HPDE6-E6E7 (cell line): ENCODE data around the gene VDAC2.
A peak's percentile ranks its signal among the peaks of the same experiment; 100 is the strongest.

Source experiments
- DNase-seq: peaks from one replicate; pipeline ENCODE4 v3.0.0; 2011; ENCODE audit warnings: missing footprints; ENCODE audit errors: extremely low spot score

Gene VDAC2

DNA sequence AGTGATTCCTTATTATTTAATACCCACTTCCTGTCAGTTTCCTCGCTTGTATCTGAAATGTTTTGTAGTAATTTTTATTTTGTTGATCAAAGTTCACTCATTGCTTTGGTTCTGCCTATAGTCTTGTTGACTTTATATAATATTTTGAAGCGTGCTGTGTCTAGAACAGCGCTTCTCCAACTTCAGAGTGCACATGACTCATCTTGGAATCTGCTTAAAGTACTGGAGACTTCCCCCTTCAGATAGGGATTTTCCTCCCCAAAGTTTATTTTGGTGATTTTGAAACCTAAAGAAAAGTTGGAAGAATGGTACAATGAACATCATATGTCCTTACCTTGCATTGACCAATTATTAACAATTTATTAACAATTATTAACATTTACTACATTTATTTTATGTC is 19.4 kb downstream of the VDAC2 start:
- no peak for DNase-seq

DNA sequence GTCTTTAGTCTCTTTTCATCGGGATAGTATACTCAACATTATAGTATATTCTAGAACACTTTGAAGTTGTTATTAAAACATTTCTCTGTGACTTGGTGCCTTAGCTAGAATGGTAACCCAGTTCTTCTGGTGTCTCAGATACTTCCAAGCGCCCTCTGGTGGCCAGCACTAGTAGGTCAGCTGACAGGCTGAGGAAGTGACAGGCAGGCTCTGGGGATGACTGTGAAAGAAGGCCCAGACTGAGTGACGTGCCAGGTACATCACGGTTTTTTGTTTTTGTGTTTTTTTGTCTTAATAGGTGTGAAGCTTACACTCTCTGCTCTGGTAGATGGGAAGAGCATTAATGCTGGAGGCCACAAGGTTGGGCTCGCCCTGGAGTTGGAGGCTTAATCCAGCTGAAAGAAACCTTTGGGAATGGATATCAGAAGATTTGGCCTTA is 20.0 kb downstream of the VDAC2 start:
- peak; percentile 71 for DNase-seq

DNA sequence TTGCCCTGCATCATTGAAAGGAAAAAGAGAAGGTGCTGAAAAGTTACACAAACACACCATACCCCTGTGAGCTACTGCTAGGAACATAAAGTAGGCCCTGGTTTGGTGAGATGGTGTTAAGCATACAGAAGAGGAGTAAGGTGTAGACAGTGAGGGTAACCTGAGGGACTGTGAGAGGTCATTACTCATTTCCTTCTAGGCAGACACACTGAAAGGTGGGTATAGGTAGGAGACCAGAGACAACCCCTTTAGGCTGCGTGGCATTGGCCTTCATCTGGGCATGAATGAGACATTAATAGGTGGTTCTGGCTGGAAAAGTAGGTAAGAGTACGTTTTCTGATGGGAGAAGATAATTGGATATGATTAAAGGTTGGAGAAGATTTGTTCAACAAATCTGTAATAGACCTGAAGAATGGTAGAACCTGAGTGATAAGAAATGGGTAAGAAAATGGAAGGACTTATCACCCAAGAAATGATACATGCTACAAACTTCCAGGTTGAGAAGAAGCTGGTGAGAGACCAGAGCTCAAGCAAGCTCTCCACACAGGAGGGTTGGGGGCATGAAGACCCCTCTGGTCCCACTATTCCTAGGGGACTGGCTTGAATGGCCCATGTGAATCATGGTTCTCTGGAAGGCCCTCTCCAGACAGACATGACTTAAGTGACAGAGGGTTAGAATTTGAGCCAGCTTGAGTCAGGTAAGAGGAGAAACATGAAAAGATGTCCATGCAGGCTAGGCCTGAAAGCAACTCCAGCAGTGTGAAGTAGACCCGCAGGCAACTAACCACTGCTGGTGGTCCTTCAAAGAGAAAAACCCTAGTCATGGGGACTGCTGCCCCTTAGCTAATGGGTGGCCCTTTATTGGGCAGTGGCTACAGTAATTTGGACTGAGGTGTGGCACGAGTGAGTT is 21.3 kb downstream of the VDAC2 start:
- DNase-seq = no peak

DNA sequence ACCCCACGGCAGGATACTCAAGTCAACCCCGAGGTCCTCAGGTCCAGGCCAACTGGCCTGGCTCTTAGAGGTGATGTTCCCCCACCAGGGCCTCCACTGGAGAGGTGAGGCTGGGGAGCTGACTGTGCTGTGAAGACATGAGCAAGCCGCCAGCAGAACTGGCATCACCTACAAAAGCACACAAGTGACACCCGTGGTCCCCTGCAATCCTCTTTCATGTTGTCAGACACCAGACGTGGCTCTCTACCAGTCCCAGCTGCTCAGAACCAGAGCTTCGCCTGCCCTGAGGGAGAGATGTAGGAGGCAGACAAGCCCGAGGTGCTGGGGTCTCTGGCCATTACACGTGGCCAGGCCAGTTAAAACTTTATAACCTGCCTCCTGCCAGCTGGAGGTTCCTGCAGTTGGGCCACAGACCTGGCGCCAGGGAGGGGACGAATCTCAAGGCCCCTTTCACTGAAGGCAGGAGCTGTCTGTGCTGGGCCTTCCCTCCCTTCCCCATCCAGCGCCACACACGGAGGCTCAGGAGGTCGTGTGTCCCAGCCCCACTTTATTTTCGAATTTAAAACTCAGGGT is 22.9 kb downstream of the VDAC2 start:
- no peak for DNase-seq

DNA sequence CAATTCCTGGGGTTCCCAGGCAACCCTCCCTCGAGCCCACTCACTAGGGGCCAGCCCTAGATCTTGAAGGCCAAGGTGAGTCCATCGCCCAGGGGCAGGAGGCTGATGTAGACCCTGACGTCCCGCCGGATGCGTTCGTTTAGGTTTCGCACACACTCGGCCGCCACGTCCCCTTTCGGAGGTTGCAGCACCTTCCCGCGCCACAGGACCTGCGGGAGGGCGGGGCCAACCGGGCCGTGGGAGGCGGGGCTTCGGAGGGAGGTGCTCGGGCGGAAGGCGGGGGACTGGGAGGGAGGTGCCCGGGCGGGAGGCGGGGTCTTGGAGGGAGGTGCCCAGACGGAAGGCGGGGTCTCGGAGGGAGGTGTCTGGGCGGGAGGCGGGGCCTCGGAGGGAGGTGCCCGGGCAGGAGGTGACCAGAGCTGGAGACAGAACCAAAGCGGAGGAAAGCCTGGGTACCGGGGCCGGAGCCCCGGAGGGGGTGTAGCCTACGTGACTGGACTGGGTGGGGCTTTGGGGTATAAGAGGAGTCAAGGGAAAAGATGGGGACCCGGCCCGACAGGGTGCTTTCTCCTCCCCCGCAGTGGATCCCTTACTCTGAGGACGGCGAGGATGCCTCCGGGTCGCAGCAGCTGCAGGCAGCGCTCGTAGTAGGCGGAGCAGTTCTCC is 23.6 kb downstream of the VDAC2 start:
- peak; percentile 86 for DNase-seq

DNA sequence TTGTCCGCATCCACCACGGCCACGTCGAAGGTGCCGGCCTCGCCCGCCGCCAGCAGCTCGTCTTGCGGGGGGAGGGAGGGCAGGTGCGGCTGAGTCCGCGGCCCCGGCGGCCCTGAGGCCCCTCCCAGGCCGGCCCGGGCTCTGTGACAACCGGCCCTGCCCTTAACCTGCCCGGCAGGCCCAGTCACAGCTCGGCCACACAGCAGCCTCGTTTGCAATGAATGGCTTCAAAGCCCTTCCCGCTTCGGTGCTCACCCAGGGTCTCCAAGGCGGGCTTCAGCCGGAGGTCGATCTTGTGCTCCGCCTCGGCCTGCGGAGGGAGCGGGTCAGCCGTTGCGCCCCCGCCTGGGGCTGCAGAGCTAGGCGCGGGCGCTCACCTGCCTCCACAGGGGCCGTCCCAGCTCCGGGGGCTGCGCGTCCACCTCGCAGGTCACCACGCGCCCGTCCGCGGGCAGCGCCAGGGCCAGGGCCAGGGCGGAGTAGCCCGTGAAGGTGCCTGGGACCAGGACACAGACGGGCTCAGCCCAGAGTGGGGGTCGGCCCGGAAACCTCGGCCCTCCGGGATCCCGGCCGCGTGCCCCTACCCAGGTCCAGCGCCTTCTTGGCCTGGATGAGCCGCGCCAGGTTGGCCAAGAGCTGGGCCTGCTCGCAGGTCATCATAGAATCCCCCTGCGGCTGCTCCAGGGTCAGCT is 24.2 kb downstream of the VDAC2 start:
- peak; percentile 64 for DNase-seq

DNA sequence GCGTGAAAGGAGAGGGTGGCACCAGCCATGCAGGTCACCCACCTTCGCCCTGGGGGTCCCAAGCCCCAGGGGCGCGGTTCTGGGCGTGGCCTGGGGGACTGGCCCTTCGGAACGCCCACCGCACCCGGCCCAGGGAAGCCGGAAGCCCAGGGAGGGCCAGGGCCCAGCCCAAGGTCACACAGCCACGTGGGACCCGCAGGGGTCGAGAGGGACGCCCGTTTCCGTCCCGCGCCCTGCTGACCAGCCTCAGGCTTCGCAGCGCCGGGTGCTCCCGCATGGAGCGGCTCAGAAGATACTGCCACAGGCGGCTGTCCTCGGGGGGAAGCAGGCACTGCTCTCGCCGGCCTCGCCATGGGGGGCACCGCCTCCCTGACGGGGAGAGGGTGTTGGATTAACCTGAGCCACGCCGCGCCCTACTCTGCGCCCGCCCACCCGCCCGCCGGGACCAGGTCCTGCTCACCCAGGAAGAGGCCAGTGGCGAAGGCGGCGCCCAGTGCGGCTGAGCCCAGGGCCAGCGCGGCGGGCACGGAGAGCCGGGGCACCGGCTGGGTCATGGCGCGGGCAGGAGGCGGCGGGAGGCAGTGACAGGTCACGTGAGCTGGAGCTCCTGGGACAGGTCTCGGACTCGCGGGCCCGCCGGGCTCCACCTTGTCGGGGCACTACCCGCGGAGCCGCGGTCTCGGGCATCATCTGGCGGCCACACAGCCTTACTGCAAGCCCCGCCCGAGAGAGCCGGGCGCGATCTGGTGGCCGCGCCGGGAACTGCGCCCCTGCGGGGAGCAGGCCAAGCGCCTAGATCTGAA is 25.0 kb downstream of the VDAC2 start, which contains the start of gene COMTD1:
Gene COMTD1 (minus strand): TSS at position 583 of the 803 bp plus-strand sequence. CDS start 29 bp downstream, at position 554.
- peak; percentile 95 for DNase-seq

DNA sequence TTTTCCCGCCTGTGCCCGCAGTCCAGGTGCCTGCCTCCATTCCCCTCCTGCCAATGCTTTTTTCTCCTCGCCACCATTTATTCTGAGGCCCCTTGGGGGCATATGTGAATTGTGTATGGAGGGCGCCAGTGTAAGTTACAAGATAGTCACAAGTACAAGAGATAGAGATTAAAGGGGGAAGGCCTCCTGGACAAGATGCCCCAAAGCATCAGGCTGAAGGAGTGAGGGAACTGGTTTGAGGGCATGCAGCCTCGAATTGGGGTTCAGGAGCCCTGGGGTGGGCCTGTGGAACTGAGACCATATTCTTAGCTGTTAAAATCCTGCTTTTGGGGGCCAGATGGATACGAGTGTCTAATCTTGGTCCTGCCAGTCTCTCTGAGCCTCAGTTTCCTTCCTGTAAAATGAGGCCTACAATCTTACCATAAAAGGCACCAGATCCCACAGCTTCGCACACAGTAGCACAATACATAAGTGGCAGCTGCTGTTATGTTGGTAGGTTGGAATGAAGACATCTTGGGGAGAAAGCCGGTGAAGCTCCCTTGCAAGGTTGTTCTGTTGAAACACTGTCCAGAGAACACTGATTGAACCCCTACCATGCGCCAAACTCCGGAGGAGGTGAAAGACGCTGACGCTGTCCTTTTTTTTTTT is 25.7 kb downstream of the VDAC2 start:
- no peak for DNase-seq

DNA sequence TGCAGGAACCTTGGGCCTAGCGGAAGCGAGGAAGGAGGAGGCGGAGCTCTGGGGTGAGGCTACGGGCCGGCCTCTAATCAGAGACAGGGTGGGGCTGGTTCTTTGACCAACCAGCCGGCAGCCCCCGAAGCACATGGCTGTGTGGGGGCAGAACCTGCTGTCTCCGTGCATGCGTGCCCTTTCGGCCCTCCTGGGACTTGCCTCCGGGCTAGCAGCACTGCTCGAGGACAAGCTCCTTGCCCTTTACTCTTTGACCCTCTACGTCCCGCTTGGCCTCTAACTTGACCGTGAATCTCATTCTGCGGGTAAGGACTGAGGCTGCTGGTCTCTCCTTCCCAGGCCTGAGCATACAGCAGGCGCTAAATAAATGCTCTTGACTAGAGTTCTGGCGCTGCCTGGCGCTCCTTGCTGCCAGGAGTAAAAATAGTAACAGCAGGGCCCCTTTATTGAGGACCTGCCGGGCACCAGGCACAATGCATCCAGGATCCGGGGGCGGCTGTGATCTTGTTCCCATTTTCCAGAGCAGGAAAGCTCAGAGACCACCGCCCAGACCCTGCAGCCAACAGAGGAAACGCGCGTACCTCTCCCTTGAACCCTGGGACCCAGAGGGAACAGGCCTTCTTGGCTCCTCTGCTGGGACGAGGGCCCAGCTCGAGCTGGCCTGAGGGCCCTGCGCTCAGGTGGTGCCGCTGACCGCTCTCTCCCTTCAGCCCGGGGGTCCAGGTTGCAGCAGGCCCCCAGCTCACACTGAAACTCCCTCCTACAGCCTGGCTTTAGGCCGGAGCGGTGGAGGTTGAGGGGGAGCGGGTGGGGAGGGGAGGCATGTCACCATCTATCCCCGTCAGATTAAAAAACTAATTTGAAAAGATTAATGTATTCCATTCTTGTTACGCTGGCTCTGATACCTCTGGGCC is 27.8 kb downstream of the VDAC2 start:
- DNase-seq = no peak

DNA sequence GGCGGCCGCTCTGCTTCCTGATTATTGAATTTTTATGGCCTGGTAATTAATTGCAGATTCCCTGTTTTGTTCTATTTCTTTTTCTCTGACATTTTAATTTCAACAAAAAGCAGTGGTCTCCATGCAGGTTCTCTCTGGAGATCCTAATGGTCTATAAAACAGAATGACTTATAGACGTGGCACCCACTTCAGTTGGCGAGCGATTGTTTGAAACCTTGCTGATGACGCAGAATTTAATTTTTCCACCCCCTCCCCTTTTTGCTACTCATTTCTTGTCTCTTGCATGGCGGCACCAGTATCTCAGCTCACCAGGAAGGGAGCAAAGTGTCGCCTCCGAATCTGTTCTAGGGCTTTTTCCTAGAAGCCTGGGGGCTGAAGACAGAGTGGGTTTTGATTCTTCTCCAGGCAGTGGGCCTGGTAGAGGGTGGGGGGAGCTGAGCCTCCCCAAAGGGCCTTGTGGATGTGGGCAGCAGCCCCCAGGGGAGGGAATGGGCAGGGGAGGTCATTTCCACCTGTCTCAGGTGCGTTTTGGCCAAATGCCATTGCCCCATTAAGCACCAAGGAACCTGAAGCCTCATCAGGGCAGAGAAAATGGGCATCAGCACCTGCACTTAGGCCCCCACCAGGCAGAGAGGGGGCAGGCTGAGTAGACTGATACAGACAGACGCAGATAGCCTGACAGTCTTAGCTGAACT is 28.6 kb downstream of the VDAC2 start:
- no peak for DNase-seq

DNA sequence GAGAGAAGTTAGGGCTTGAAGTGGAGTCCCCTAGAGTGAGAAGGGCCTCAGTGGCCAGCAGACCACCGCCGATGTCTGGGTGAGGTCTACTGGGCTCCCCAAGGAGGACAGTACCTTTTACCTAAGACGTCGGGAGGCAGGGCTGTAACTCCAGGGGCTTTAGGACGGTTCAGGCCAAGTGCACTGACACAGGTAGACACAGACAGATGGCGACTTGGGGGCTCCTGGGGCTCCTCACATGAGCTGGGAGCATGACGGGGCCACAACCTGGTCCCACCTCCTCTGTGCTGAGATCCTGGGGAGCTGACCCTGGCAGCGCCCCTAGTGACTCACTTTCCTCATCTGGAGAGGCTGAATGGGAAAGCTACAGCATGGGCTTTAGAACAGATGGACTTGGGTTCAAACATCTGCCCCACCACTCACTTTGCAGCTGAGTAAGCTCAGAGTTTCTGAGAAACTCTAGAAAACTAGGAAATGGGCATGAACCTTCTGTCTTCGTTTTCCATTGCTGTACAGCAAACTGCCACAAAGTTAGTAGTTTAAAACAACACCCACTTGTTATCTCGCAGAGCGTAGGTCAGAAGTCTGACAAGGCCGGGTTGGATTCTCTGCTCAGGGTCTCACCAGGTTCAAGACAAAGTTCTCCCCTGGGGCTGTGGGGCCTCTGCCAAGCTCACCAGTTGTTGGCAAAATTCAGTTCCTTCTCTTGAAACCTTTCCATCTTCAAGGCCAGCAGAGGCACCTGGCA is 29.9 kb downstream of the VDAC2 start:
- no peak for DNase-seq

DNA sequence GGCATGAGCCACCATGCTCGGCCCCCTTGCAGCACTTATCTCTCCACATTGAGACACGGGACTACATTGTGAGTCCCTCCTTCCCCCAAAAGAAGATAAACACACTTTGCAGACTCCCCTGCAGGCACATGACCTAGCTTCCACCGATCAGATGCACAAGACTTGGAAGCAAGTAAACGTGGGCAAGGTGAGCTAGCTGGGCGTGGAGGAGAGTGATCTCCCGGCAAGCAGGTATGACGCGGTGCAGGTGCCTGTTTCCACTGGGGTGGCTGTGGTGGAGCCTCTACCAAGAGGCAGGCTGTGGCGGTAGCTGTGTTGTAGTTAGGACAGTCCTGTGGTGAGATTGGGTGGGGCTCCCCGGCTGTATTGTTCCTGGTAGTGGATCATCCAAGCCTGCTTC is 32.8 kb downstream of the VDAC2 start:
- no peak for DNase-seq

DNA sequence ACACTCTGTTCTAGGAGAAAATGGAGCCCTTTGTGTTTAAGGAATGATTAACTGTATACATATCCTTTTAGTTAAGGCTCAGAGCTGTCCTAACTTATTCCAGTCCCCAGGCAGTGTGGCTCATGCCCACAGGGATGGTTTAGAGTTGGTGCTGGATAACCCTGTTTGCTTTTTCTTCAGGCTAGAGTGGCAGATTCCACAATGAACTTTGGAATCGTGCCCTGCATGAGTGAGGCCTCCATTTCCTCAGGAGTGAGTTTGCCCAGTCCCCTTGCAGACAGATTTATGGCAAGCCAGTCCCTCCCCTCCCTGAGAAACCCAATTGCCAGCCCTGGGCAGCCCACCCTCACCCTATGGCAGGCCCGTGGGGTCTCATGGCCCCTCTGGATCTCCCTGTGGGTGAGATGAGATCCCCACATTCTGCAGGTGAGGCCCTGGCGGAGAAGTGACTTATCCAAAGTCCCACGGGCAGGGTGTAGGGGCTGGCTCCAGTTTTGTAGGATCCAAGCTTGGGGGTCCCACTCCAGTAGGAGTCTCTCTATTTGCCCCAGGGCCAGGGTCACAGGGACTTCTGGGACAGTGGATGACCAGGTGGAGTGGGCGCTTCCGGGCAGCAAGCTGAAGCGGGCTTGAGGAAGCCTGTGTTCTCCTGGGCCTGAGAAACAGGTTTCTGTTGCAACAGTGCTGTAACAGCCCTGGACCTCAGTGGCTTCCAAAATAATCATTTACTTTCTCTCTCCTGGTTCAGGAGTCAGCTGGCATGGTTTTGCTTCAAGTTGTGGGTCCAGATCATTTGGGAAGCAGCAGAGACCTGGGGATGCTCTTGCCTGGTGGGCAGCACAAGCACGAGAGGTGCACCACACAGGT is 34.1 kb downstream of the VDAC2 start:
- DNase-seq = no peak

DNA sequence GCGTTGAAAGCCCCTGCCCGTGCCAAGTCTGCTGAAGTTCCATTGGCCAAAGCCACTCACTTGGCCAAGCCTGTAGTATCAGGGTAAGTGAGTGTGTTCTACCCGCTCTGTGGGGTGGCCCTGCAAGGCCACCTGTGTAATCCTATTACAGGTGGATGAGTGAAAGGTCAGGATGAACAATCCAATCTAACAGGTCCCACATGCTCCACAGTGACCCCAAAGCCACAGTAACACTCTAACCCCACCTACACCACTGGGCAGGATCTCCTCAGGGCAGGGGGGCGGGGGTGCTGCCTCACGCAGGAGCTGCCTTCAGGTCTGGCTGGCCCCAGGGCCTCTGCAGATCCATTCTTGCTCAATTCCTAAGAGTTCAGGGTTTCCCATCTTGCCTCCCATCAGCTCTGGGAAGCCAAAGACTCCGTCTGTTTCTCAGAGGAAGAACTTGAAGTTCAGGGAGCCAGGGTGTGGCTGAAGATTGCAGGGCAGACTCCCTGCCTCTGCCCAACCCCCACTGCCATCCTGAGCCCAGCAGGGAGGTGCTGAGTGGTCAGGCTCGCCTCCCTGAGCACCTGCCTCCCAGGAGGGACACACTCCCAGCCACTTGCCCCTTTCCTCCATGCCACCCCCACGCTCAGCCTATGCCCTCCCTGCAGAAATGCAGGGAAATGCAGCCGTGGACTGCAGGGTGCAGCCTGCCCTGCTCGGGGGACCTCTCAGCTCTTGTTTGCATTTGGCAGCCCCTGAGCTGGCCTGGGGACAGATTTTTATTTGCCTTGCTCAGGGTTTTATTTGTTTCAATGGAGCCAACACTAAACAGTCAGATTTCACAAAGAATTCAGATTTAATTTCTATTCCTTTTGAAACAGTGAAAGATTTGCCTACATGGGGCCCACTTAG is 35.0 kb downstream of the VDAC2 start:
- DNase-seq = no peak

DNA sequence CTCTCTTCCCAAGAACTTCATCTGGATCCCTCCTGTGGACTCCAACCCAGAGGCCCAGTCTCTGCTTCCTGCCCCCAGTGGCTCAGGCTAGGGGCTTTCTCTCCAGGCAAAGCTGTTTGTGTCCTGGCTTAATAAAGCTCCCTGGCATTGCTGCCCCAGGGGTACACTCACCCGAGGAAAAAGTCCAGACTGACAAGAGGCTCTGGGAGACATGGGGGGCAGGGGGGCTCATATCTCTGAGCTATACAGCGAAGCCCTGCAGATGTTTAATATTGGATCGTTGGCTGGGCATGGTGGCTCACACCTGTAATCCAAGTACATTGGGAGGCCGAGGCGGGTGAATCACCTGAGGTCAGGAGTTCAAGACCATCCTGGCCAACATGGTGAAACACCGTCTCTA is 35.9 kb downstream of the VDAC2 start:
- no peak for DNase-seq

DNA sequence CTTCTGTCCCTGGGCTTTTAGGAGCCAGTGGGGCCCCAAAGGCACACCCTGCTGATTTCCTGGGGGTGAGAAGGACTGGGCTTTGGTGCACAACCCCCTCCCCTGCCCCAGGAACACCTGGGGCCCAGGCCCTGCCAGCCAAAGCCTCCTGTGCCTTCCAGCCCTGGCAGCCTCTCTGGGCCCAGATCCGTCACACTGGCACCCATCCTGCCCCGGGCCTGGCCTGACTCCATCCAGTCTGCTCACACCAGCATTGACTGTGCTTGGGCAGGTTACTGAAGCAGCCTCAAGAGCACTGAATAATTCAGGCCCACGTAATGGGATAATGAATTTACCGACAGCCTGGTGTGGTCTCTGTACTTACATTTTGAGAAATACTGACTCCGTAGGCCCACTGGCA is 37.2 kb downstream of the VDAC2 start:
- DNase-seq = no peak
